IMR-90 (cell line): ENCODE measurements around the gene CNBD2. TPM values are rescaled to one million over a fixed set of nuclear protein-coding genes. Genes with fewer than 3 reads are reported as not detected.

ENCODE experiments used
- ATAC-seq: fragments of 200-7000 bp; cut with Tn5 transposase; 2 replicates; pipeline ENCODE4 v1.9.1; 2020; ENCODE audit warnings: low read depth, mild to moderate bottlenecking, moderate library complexity
- BruUV-seq: library from RNA; stranded (reverse); fragments of 400-500 nt; replicated peaks from 2 replicates; lab custom pipeline; 2021; lab: Mats Ljungman, UMichigan
- CTCF ChIA-PET: fragments of 300-600 bp; formaldehyde crosslinking; extraction: SDS; loops from one replicate; lab custom pipeline; 2021; ENCODE audit warnings: antibody characterized with exemption; lab: Yijun Ruan, JAX
- POLR2A ChIA-PET: fragments of 300-600 bp; sonication (Branson Sonifier 250); formaldehyde crosslinking; loops from one replicate; lab custom pipeline; 2022; ENCODE audit warnings: antibody characterized with exemption; ENCODE audit not compliant: unreplicated experiment; lab: Charles Lee
- DNase-seq: peaks from one replicate; pipeline ENCODE4 v3.0.0; 2013
- H2AFZ ChIP-seq: replicated peaks from 2 replicates; pipeline ENCODE3; 2013; ENCODE audit warnings: low read length, mild to moderate bottlenecking; ENCODE audit not compliant: poor library complexity
- H2AK5ac ChIP-seq: 2 replicates; pipeline ENCODE4 v1.6.1; 2013; ENCODE audit warnings: low read depth, low read length, inconsistent platforms
- H2AK9ac ChIP-seq: replicated peaks from 2 replicates; pipeline ENCODE3; 2013; ENCODE audit warnings: mild to moderate bottlenecking, low read depth, low read length, moderate library complexity; ENCODE audit not compliant: poor library complexity
- H2BK120ac ChIP-seq: 2 replicates; pipeline ENCODE4 v1.6.1; 2013; ENCODE audit warnings: low read depth, low read length, inconsistent platforms
- H2BK15ac ChIP-seq: 3 replicates; pipeline ENCODE4 v1.6.1; 2013; ENCODE audit warnings: low read depth, low read length, inconsistent platforms
- H2BK20ac ChIP-seq: 2 replicates; pipeline ENCODE4 v1.6.1; 2013; ENCODE audit warnings: low read depth, mild to moderate bottlenecking, inconsistent platforms, low read length, moderate library complexity
- H2BK5ac ChIP-seq: 2 replicates; pipeline ENCODE4 v1.6.1; 2013; ENCODE audit warnings: mild to moderate bottlenecking, low read depth, low read length, inconsistent platforms; ENCODE audit not compliant: poor library complexity, severe bottlenecking
- H3K14ac ChIP-seq: replicated peaks from 2 replicates; pipeline ENCODE4 v1.6.1; 2013; ENCODE audit warnings: low read depth, low read length, inconsistent platforms
- H3K18ac ChIP-seq: 2 replicates; pipeline ENCODE4 v1.6.1; 2013; ENCODE audit warnings: low read depth, low read length, control low read depth
- H3K23ac ChIP-seq: 2 replicates; pipeline ENCODE4 v1.6.1; 2013; ENCODE audit warnings: low read depth, low read length, inconsistent platforms
- H3K27ac ChIP-seq: 2 replicates; pipeline ENCODE4 v1.5.1; 2013; ENCODE audit warnings: mild to moderate bottlenecking, control low read depth, low read length; ENCODE audit not compliant: insufficient read depth
- H3K27me3 ChIP-seq: 2 replicates; pipeline ENCODE4 v1.6.1; 2013; ENCODE audit warnings: low read length; ENCODE audit not compliant: control insufficient read depth, insufficient read depth
- H3K36me3 ChIP-seq: 2 replicates; pipeline ENCODE4 v1.6.1; 2013; ENCODE audit warnings: low read length, mixed read lengths; ENCODE audit not compliant: control insufficient read depth, insufficient read depth
- H3K4ac ChIP-seq: 2 replicates; pipeline ENCODE4 v1.6.1; 2013; ENCODE audit warnings: low read depth, low read length, inconsistent platforms
- H3K4me1 ChIP-seq: 2 replicates; pipeline ENCODE4 v1.6.1; 2013; ENCODE audit warnings: low read length, mixed read lengths; ENCODE audit not compliant: control insufficient read depth, insufficient read depth
- H3K4me2 ChIP-seq: 2 replicates; pipeline ENCODE4 v1.6.1; 2013; ENCODE audit warnings: low read depth, mild to moderate bottlenecking, control low read depth, low read length, moderate library complexity
- H3K4me3 ChIP-seq: 2 replicates; pipeline ENCODE4 v1.5.1; 2013; ENCODE audit warnings: low read depth, mild to moderate bottlenecking, control low read depth, low read length, moderate library complexity; ENCODE audit not compliant: insufficient read depth
- H3K56ac ChIP-seq: 2 replicates; pipeline ENCODE4 v1.6.1; 2013; ENCODE audit warnings: low read length, inconsistent platforms; ENCODE audit not compliant: insufficient read depth; ENCODE audit errors: extremely low read depth
- H3K79me1 ChIP-seq, 2 experiments: 2 replicates each; pipeline ENCODE4 v1.6.1; 2013; ENCODE audit warnings: low read length in 2 of 2, inconsistent platforms in 1 of 2, low read depth in 1 of 2
- H3K9ac ChIP-seq: 2 replicates; pipeline ENCODE4 v1.6.1; 2013; ENCODE audit warnings: low read depth, low read length, control low read depth
- H3K9me1 ChIP-seq: 2 replicates; pipeline ENCODE4 v1.6.1; 2013; ENCODE audit warnings: low read length, inconsistent platforms; ENCODE audit not compliant: insufficient read depth
- H3K9me3 ChIP-seq: 2 replicates; pipeline ENCODE4 v1.6.1; 2013; ENCODE audit warnings: low read length; ENCODE audit not compliant: control insufficient read depth, insufficient read depth
- H4K20me1 ChIP-seq: 2 replicates; pipeline ENCODE4 v1.6.1; 2013; ENCODE audit warnings: low read length, inconsistent platforms; ENCODE audit not compliant: insufficient read depth
- H4K5ac ChIP-seq: 2 replicates; pipeline ENCODE4 v1.6.1; 2013; ENCODE audit warnings: mild to moderate bottlenecking, low read depth, low read length, control low read depth
- H4K8ac ChIP-seq, 2 experiments: 2 replicates each; pipeline ENCODE4 v1.6.1; 2013; ENCODE audit warnings: low read depth in 2 of 2, low read length in 2 of 2, control low read depth in 1 of 2, inconsistent platforms in 1 of 2
- H4K91ac ChIP-seq: 2 replicates; pipeline ENCODE4 v1.6.1; 2013; ENCODE audit warnings: low read depth, low read length, inconsistent platforms; ENCODE audit not compliant: insufficient read depth
- SMC3 ChIP-seq: fragments of 150-350 bp; IDR thresholded peaks from 2 replicates; pipeline ENCODE4 v1.6.1; 2016; ENCODE audit warnings: low read depth, mild to moderate bottlenecking, antibody characterized with exemption, low read length, moderate library complexity
- WGBS, 2 experiments: methylation state at CpG; one replicate each; pipeline versions ENCODE4 v1.1.5 to v1.1.7; 2013; ENCODE audit warnings: missing lambda C conversion rate in 2 of 2; ENCODE audit not compliant: insufficient read length in 1 of 2; ENCODE audit errors: extremely low coverage in 2 of 2; 5-methylcytosine and 5-hydroxymethylcytosine counted together
- dilution Hi-C: fragments of 300-500 bp; cut with HindIII; formaldehyde crosslinking; loops from one replicate; pipeline ENCODE4 v1.14.3; 2018; ENCODE audit warnings: low sequenced_read_pairs; ENCODE audit not compliant: unreplicated experiment
- in situ Hi-C: fragments of 300-500 bp; cut with MboI; formaldehyde crosslinking; loops from 3 replicates; pipeline ENCODE4 v1.14.3; 2019; ENCODE audit warnings: low sequenced_read_pairs, inconsistent platforms, mixed read lengths
- intact Hi-C: fragments of 100-400 bp; cut with micrococcal nuclease; formaldehyde crosslinking; loops from 2 replicates; pipeline ENCODE4 v1.10.0; 2022
- polyA plus RNA-seq, 3 experiments: library from polyadenylated mRNA; depleted of rRNA; stranded (reverse); fragments of >200 nt; gene quantifications; 2 replicates each; pipeline ENCODE4 v1.2.3, GENCODE V29; 2012; ENCODE audit warnings: low replicate concordance in 1 of 3
- total RNA-seq: library from RNA; depleted of rRNA; stranded (reverse); fragments of >200 nt; gene quantifications from 2 replicates; pipeline ENCODE4 v1.2.3, GENCODE V29; 2012
- TF ChIP-seq, protein P1 (sequence below): conservative IDR thresholded peaks from 2 replicates; pipeline ENCODE4 v1.5.1; 2012; ENCODE audit warnings: mild to moderate bottlenecking, low read depth, low read length, improper control_type of control experiment

The CNBD2 gene
- total and polyA plus RNA-seq, 2 of the 4 experiments (the other 2 are of a cell fraction), result 0.90 to 1.7 TPM

DNA sequence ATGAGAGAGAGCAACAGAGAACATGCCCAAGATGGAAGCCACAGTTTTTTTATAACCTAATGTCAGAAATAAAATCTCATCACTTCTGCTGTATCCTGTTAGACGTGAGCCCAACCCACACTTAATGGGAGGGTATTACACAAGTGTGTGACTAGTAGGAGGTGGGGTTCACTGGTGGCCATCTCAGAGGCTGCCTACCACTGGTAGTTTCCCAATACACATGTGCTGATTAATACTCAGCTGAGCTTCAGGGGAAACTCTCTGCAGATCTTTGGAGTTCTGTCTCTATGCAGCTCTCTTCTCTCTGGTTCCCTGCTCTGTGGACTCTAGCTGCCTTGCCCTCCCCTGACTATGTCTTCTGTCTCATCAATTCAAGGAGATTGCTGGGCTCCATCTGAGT is 35.7 kb downstream of the CNBD2 start:
- POLR2A ChIA-PET, result no interaction called here
- intact Hi-C loops (no loop called here), in situ Hi-C loops (no loop called here), dilution Hi-C loops (no loop called here)
- Histone ChIP-seq H2AK5ac (no peak overlapping the region), H2AK9ac (no peak overlapping the region), H3K9ac (no peak overlapping the region), H3K9me3 (peaks cover 7% of the 10 kb centered on the region), H3K14ac (no peak overlapping the region), H2BK20ac (no peak overlapping the region), H3K4me3 (no peak overlapping the region), H3K79me1 (no peaks in the 10 kb centered on the region), H3K4ac (no peak overlapping the region), H4K8ac (no peak overlapping the region), H4K5ac (no peak overlapping the region), H2BK5ac (no peak overlapping the region), H3K56ac (no peak overlapping the region), H2BK120ac (no peak overlapping the region), H3K4me1 (no peaks in the 10 kb centered on the region), H3K18ac (no peak overlapping the region), H4K20me1 (no peaks in the 10 kb centered on the region), H2BK15ac (no peak overlapping the region), H3K4me2 (no peak overlapping the region), H3K23ac (no peak overlapping the region), H2AFZ (no peak overlapping the region), H3K36me3 (no peaks in the 10 kb centered on the region), H3K9me1 (no peaks in the 10 kb centered on the region), H3K27me3 (peaks cover 2% of the 10 kb centered on the region; the same call in 1 of the 2 replicates), H4K91ac (no peak overlapping the region), H3K27ac (no peak overlapping the region)
- no TSS peak for BruUV-seq
- DNase-seq (no peak), ATAC-seq (no peak)
- TF ChIP-seq, protein P1, sequence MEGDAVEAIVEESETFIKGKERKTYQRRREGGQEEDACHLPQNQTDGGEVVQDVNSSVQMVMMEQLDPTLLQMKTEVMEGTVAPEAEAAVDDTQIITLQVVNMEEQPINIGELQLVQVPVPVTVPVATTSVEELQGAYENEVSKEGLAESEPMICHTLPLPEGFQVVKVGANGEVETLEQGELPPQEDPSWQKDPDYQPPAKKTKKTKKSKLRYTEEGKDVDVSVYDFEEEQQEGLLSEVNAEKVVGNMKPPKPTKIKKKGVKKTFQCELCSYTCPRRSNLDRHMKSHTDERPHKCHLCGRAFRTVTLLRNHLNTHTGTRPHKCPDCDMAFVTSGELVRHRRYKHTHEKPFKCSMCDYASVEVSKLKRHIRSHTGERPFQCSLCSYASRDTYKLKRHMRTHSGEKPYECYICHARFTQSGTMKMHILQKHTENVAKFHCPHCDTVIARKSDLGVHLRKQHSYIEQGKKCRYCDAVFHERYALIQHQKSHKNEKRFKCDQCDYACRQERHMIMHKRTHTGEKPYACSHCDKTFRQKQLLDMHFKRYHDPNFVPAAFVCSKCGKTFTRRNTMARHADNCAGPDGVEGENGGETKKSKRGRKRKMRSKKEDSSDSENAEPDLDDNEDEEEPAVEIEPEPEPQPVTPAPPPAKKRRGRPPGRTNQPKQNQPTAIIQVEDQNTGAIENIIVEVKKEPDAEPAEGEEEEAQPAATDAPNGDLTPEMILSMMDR, result no peak
- no peak for TF ChIP-seq SMC3
- WGBS, 2 experiments, result no CpG with 5 or more reads among the region's 1 CpG
- CTCF ChIA-PET, result interaction anchor here (1.0 to 1.3 kb wide), 3 partner anchors 9 to 13 kb away, joined by 3 to 7 read pairs (median 3); no protein-coding TSS in a partner anchor
